GM12878 (cell line): ENCODE data around the gene ATXN2. TPM values are rescaled to one million over a fixed set of nuclear protein-coding genes. Genes with fewer than 3 reads are reported as not detected.

Source experiments
- ATAC-seq: fragments of 200-7000 bp; cut with Tn5 transposase; 3 replicates; pipeline ENCODE4 v1.9.1; 2020; ENCODE audit warnings: mild to moderate bottlenecking, moderate library complexity
- BruUV-seq: library from RNA; stranded (reverse); fragments of 400-500 nt; replicated peaks from 2 replicates; lab custom pipeline; 2021; lab: Mats Ljungman, UMichigan
- CTCF ChIA-PET: fragments of 300-600 bp; sonication (Branson Sonifier 250); formaldehyde crosslinking; extraction: SDS; loops from one replicate; lab custom pipeline; 2021; ENCODE audit warnings: inconsistent platforms; lab: Yijun Ruan, JAX
- POLR2A ChIA-PET: fragments of 350-600 bp; formaldehyde crosslinking; extraction: SDS; loops from one replicate; lab custom pipeline; 2021; ENCODE audit warnings: inconsistent platforms; lab: Charles Lee
- RAD21 ChIA-PET: fragments of 300-600 bp; sonication (Branson Sonifier 250); formaldehyde crosslinking; loops from one replicate; lab custom pipeline; 2023; ENCODE audit warnings: antibody characterized with exemption; ENCODE audit not compliant: unreplicated experiment; lab: Charles Lee
- SMC1A ChIA-PET: fragments of 300-600 bp; sonication (Branson Sonifier 250); formaldehyde crosslinking; loops from one replicate; lab custom pipeline; 2023; ENCODE audit not compliant: unreplicated experiment, uncharacterized antibody; lab: Charles Lee
- DNase-seq: peaks from one replicate; pipeline ENCODE4 v3.0.0-alpha.2; 2011; ENCODE audit warnings: low read depth, low spot score
- FAIRE-seq: peaks from 3 replicates; lab custom pipeline; 2011; peaks lifted over from hg19 to GRCh38; lab: Jason Lieb, UNC
- H2AFZ ChIP-seq: 2 replicates; pipeline ENCODE4 v1.6.0; 2011; ENCODE audit warnings: low read depth, low read length, control low read depth; ENCODE audit not compliant: control insufficient read depth
- H3K27ac ChIP-seq: 2 replicates; pipeline ENCODE4 v1.5.1; 2011; ENCODE audit warnings: control low read depth; ENCODE audit not compliant: control insufficient read depth, insufficient read depth
- H3K27me3 ChIP-seq, 2 experiments: replicated peaks in 1 of 2; 2 replicates each; pipeline versions ENCODE4 v1.6.0 to v1.6.1; 2011; ENCODE audit warnings: low read length in 1 of 2; ENCODE audit not compliant: control insufficient read depth in 2 of 2, insufficient read depth in 2 of 2
- H3K36me3 ChIP-seq, 2 experiments: 2 replicates each; pipeline ENCODE4 v1.5.1; 2011; ENCODE audit warnings: low read length in 1 of 2; ENCODE audit not compliant: control insufficient read depth in 2 of 2, insufficient read depth in 2 of 2
- H3K4me1 ChIP-seq: 2 replicates; pipeline ENCODE4 v1.6.1; 2011; ENCODE audit warnings: mild to moderate bottlenecking, low read length, moderate library complexity, mixed read lengths; ENCODE audit not compliant: control insufficient read depth, insufficient read depth
- H3K4me2 ChIP-seq: 2 replicates; pipeline ENCODE4 v1.6.0; 2011; ENCODE audit warnings: control low read depth; ENCODE audit not compliant: control insufficient read depth, insufficient read depth
- H3K4me3 ChIP-seq: fragments of 200-600 bp; sonication (generic); 2 replicates; pipeline ENCODE4 v1.5.1; 2016
- H3K79me2 ChIP-seq: 2 replicates; pipeline ENCODE4 v1.6.0; 2011; ENCODE audit warnings: low read length; ENCODE audit not compliant: control insufficient read depth, insufficient read depth
- H3K9ac ChIP-seq: 2 replicates; pipeline ENCODE4 v1.8.0; 2011; ENCODE audit warnings: low read length, control low read depth, mixed read lengths; ENCODE audit not compliant: control insufficient read depth, insufficient read depth
- H3K9me3 ChIP-seq: replicated peaks from 3 replicates; pipeline ENCODE4 v1.5.1; 2011; ENCODE audit warnings: mild to moderate bottlenecking, low read length; ENCODE audit not compliant: control insufficient read depth, insufficient read depth
- H4K20me1 ChIP-seq: 2 replicates; pipeline ENCODE4 v1.6.0; 2011; ENCODE audit not compliant: control insufficient read depth, insufficient read depth
- CHD1 ChIP-seq: IDR thresholded peaks from 2 replicates; pipeline ENCODE4 v1.6.1; 2012; ENCODE audit warnings: low read depth, low read length, improper control_type of control experiment
- CHD2 ChIP-seq: IDR thresholded peaks from 2 replicates; pipeline ENCODE4 v1.6.1; 2011; ENCODE audit warnings: low read depth, low read length, improper control_type of control experiment, borderline replicate concordance
- CREB1 ChIP-seq: IDR thresholded peaks from 2 replicates; pipeline ENCODE4 v1.6.1; 2012; ENCODE audit warnings: low read depth, mild to moderate bottlenecking, inconsistent platforms
- E2F4 ChIP-seq: IDR thresholded peaks from 2 replicates; pipeline ENCODE4 v1.6.1; 2012; ENCODE audit warnings: low read depth, low read length, improper control_type of control experiment
- EED ChIP-seq: sonication (generic); IDR thresholded peaks from 2 replicates; pipeline ENCODE4 v1.6.1; 2016; ENCODE audit warnings: antibody characterized with exemption, low read depth
- EGR1 ChIP-seq, 2 experiments: IDR thresholded peaks; 1 replicate in 1 of 2; 2 replicates in 1 of 2; pipeline ENCODE4 v1.6.1; 2011 to 2012; ENCODE audit warnings: low read depth in 2 of 2, low read length in 2 of 2, borderline replicate concordance in 1 of 2, mild to moderate bottlenecking in 1 of 2, moderate library complexity in 1 of 2
- EP300 ChIP-seq, 2 experiments: fragments of 150-350 bp in 1 of 2; IDR thresholded peaks; 2 replicates each; pipeline ENCODE4 v1.6.1; 2011 to 2012; ENCODE audit warnings: low read depth in 2 of 2, low read length in 2 of 2, borderline replicate concordance in 1 of 2, improper control_type of control experiment in 1 of 2, inconsistent platforms in 1 of 2; ENCODE audit not compliant: control insufficient read depth in 1 of 2
- FOXM1 ChIP-seq: IDR thresholded peaks from 2 replicates; pipeline ENCODE4 v1.6.1; 2012; ENCODE audit warnings: low read depth, mild to moderate bottlenecking, inconsistent platforms, low read length, moderate library complexity
- GABPA ChIP-seq: IDR thresholded peaks from 2 replicates; pipeline ENCODE4 v1.6.1; 2014; ENCODE audit warnings: antibody characterized with exemption, low read depth, mild to moderate bottlenecking, inconsistent platforms
- HCFC1 ChIP-seq: fragments of 150-350 bp; IDR thresholded peaks from 2 replicates; pipeline ENCODE4 v1.6.1; 2014; ENCODE audit warnings: low read length
- IKZF1 ChIP-seq: fragments of 450-650 bp; conservative IDR thresholded peaks from 2 replicates; pipeline ENCODE4 v1.6.1; 2017; ENCODE audit warnings: antibody characterized with exemption, mild to moderate bottlenecking
- MYB ChIP-seq: fragments of 150-350 bp; IDR thresholded peaks from 2 replicates; pipeline ENCODE4 v1.6.1; 2014; ENCODE audit warnings: mild to moderate bottlenecking, low read depth, low read length, borderline replicate concordance
- NFYB ChIP-seq: IDR thresholded peaks from 2 replicates; pipeline ENCODE4 v1.6.1; 2011; ENCODE audit warnings: low read depth, mild to moderate bottlenecking, low read length, improper control_type of control experiment, moderate library complexity; ENCODE audit not compliant: insufficient read depth
- NRF1 ChIP-seq: conservative IDR thresholded peaks from 2 replicates; pipeline ENCODE4 v1.6.1; 2011; ENCODE audit warnings: mild to moderate bottlenecking, low read depth, low read length, improper control_type of control experiment
- PML ChIP-seq: IDR thresholded peaks from 2 replicates; pipeline ENCODE4 v1.6.1; 2012; ENCODE audit warnings: low read length, inconsistent platforms
- POLR2AphosphoS2 ChIP-seq: IDR thresholded peaks from 2 replicates; pipeline ENCODE4 v1.6.1; 2011; ENCODE audit warnings: low read depth, mild to moderate bottlenecking, low read length, improper control_type of control experiment, moderate library complexity
- POLR2AphosphoS5 ChIP-seq: IDR thresholded peaks from 2 replicates; pipeline ENCODE4 v1.6.1; 2011; ENCODE audit warnings: mild to moderate bottlenecking, low read length, inconsistent platforms
- RBBP5 ChIP-seq: fragments of 200-600 bp; sonication (generic); conservative IDR thresholded peaks from 2 replicates; pipeline ENCODE4 v1.6.1; 2016
- RUNX3 ChIP-seq: IDR thresholded peaks from 2 replicates; pipeline ENCODE4 v1.6.1; 2012; ENCODE audit warnings: low read length, inconsistent platforms
- SMAD1 ChIP-seq: fragments of 450-650 bp; IDR thresholded peaks from 2 replicates; pipeline ENCODE4 v1.6.1; 2018; ENCODE audit warnings: mild to moderate bottlenecking, low read depth; ENCODE audit not compliant: partially characterized antibody
- SMAD5 ChIP-seq: IDR thresholded peaks from 2 replicates; pipeline ENCODE4 v1.6.1; 2016; ENCODE audit warnings: antibody characterized with exemption, low read depth
- STAT3 ChIP-seq: IDR thresholded peaks from 2 replicates; pipeline ENCODE4 v1.6.1; 2011; ENCODE audit warnings: low read depth, low read length, improper control_type of control experiment
- TARDBP ChIP-seq: IDR thresholded peaks from 2 replicates; pipeline ENCODE4 v1.6.1; 2016; ENCODE audit warnings: borderline replicate concordance
- YY1 ChIP-seq: IDR thresholded peaks from 2 replicates; pipeline ENCODE4 v1.6.1; 2011; ENCODE audit warnings: low read depth, mild to moderate bottlenecking, low read length
- ZNF24 ChIP-seq: fragments of 450-650 bp; IDR thresholded peaks from 2 replicates; pipeline ENCODE4 v1.6.1; 2017; ENCODE audit warnings: antibody characterized with exemption, mild to moderate bottlenecking
- WGBS: methylation state at CpG from one replicate; pipeline ENCODE4 v1.1.6; 2016; ENCODE audit warnings: low lambda C conversion rate; ENCODE audit not compliant: insufficient replicate concordance, insufficient coverage; ENCODE audit errors: missing lambda C conversion rate; 5-methylcytosine and 5-hydroxymethylcytosine counted together
- in situ Hi-C: fragments of 300-500 bp; cut with MboI; formaldehyde crosslinking; loops from 9 replicates; pipeline ENCODE4 v1.14.3; 2018; ENCODE audit warnings: mixed read lengths
- intact Hi-C: fragments of 100-400 bp; cut with micrococcal nuclease; formaldehyde crosslinking; loops from one replicate; pipeline ENCODE4 v1.14.2; 2022; ENCODE audit not compliant: unreplicated experiment
- polyA plus RNA-seq, 11 experiments: library from polyadenylated mRNA; depleted of rRNA in 4 of 11; unstranded in 6 of 11; stranded (reverse) in 5 of 11; fragments of >200 nt; fragmentation: Nextera tagmentation in 4 of 11; fragmentation: Illumina TruSeq in 1 of 11; extraction: Ambion mirVana in 4 of 11; extraction: Trizol in 1 of 11; gene quantifications; 1 replicate in 1 of 11; 2 replicates in 10 of 11; pipeline versions ENCODE4 v1.2.1 to v1.2.3, GENCODE V29; 2011 to 2016; ENCODE audit warnings: inconsistent platforms in 2 of 11, missing spikeins in 2 of 11, low read depth in 1 of 11
- total RNA-seq, 4 experiments: library from RNA; depleted of rRNA in 3 of 4; stranded (reverse); fragments of >200 nt in 3 of 4; fragmentation: Illumina TruSeq in 1 of 4; extraction: Trizol in 1 of 4; gene quantifications; 2 replicates each; pipeline versions ENCODE4 v1.2.1 to v1.2.3, GENCODE V29; 2013 to 2021

ATXN2 gene
- total and polyA plus RNA-seq, 10 of the 15 experiments (the other 5 are each of a cell fraction or from before 2014, with no cell fraction given) = 8.8 to 31.5 (median 19.0) TPM

- Histone ChIP-seq H3K9ac (peak overlapping the region; percentile 59), H3K27me3 (no peaks in the 10 kb centered on the region), H4K20me1 (peaks cover 7% of the 10 kb centered on the region; the same call in 1 of the 2 replicates), H3K4me2 (peak overlapping the region; percentile 99), H3K27ac (peak overlapping the region; percentile 95), H3K9me3 (no peaks in the 10 kb centered on the region), H3K4me1 (peaks cover 73% of the 10 kb centered on the region), H3K4me3 (peak overlapping the region; percentile 52), H3K36me3 (peaks cover 11 to 12% of the 10 kb centered on the region in 2 experiments)
- no TSS peak for BruUV-seq
- in situ Hi-C loops = loop anchor here (25.0 kb wide), 1 partner anchor 1784 kb away; the partner anchor contains the start of gene TPCN1
- intact Hi-C loops = no loop called here
- ATAC-seq = no peak; the same call in 1 of the 3 replicates
- FAIRE-seq = no peak
- 61% methylated on average over 9 of the region's 9 CpGs for WGBS
- ChIA-PET SMC1A (interaction anchor here (1.4 to 7.7 kb wide), 4 partner anchors 16 to 34 kb away, joined by 4 to 57 read pairs (median 24); no protein-coding TSS in a partner anchor), RAD21 (interaction anchor here (1.0 to 5.2 kb wide), 6 partner anchors 16 to 24 kb away, joined by 3 to 53 read pairs (median 22); no protein-coding TSS in a partner anchor), POLR2A (interaction anchor here (1.0 to 12.0 kb wide), 3 partner anchors 15 to 31 kb away, joined by 3 to 188 read pairs (median 50); partner anchors contain the start of gene SH2B3), CTCF (interaction anchor here (0.8 to 10.2 kb wide), 5 partner anchors 10 to 31 kb away, joined by 4 to 160 read pairs (median 5); no protein-coding TSS in a partner anchor)
- TF ChIP-seq E2F4 (no peak), EP300 (IDR thresholded peaks at IDR 0.05; ENCODE audit: borderline replicate concordance in 1 of 2, control insufficient read depth in 1 of 2, low read depth in 2 of 2, low read length in 2 of 2) (no peak), NFYB (no peak), TARDBP (no peak), CHD2 (no peak), POLR2AphosphoS5 (0 out of 2 replicates have a peak, but pooled peaks have one; percentile 4), SMAD5 (no peak), FOXM1 (no peak), PML (no peak), RBBP5 (no peak), MYB (no peak), EED (no peak), HCFC1 (no peak), YY1 (peak; percentile 45), IKZF1 (no peak), RUNX3 (no peak), STAT3 (no peak), POLR2AphosphoS2 (0 out of 2 replicates have a peak, but pooled peaks have one; percentile 18), CHD1 (no peak), GABPA (no peak), NRF1 (no peak), EGR1 (IDR thresholded peaks at IDR 0.05; ENCODE audit: borderline replicate concordance in 1 of 2, low read depth in 2 of 2, low read length in 2 of 2) (no peak), SMAD1 (no peak), ZNF24 (no peak), CREB1 (no peak)
- TF ChIP-seq, all 136 proteins: peak for 3
- peak overlapping the region; percentile 18; the same call in 1 of the 2 replicates for H2AFZ ChIP-seq
- peaks cover 80% of the 10 kb centered on the region for H3K79me2 ChIP-seq
- DNase-seq = no peak
Measured at GRCh38 chr12:111428081-111428727, 170.9 kb downstream of the ATXN2 start.
